ENCODE data around the gene GC.

GC gene, protein sequence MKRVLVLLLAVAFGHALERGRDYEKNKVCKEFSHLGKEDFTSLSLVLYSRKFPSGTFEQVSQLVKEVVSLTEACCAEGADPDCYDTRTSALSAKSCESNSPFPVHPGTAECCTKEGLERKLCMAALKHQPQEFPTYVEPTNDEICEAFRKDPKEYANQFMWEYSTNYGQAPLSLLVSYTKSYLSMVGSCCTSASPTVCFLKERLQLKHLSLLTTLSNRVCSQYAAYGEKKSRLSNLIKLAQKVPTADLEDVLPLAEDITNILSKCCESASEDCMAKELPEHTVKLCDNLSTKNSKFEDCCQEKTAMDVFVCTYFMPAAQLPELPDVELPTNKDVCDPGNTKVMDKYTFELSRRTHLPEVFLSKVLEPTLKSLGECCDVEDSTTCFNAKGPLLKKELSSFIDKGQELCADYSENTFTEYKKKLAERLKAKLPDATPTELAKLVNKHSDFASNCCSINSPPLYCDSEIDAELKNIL

DNA sequence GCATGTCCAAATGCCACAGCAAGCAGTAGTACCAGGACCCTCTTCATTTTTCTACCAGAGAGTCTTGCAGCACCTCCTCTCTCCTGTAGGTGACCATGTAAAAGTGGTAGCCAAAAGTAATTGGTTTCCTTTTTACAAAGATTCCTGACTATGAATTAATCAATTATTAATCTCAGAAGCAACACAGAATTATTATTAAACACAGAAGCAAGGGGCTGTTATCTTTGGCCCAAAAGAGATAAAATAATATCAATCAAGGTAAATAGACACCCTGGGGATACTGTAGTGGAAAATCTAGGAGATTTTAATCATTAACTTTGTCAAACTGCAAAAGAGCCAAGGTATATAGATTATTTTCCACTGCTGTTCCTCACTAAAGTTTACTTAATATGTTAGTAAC, at the start of gene GC:
GC (minus strand) TSS at position 108 of the 400 bp plus-strand sequence; CDS start at position 47, 61 bp downstream.
- H3K4me3 ChIP-seq (ENCODE audit: low read depth, low read length) = no peak within 1 kb of the TSS
- DNase-seq (ENCODE audit: low read depth) = no peak
- TF ChIP-seq, protein P1, sequence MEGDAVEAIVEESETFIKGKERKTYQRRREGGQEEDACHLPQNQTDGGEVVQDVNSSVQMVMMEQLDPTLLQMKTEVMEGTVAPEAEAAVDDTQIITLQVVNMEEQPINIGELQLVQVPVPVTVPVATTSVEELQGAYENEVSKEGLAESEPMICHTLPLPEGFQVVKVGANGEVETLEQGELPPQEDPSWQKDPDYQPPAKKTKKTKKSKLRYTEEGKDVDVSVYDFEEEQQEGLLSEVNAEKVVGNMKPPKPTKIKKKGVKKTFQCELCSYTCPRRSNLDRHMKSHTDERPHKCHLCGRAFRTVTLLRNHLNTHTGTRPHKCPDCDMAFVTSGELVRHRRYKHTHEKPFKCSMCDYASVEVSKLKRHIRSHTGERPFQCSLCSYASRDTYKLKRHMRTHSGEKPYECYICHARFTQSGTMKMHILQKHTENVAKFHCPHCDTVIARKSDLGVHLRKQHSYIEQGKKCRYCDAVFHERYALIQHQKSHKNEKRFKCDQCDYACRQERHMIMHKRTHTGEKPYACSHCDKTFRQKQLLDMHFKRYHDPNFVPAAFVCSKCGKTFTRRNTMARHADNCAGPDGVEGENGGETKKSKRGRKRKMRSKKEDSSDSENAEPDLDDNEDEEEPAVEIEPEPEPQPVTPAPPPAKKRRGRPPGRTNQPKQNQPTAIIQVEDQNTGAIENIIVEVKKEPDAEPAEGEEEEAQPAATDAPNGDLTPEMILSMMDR (IDR thresholded peaks at IDR 0.05; ENCODE audit: control insufficient read depth, extremely low read depth, insufficient read depth) = no peak

DNA sequence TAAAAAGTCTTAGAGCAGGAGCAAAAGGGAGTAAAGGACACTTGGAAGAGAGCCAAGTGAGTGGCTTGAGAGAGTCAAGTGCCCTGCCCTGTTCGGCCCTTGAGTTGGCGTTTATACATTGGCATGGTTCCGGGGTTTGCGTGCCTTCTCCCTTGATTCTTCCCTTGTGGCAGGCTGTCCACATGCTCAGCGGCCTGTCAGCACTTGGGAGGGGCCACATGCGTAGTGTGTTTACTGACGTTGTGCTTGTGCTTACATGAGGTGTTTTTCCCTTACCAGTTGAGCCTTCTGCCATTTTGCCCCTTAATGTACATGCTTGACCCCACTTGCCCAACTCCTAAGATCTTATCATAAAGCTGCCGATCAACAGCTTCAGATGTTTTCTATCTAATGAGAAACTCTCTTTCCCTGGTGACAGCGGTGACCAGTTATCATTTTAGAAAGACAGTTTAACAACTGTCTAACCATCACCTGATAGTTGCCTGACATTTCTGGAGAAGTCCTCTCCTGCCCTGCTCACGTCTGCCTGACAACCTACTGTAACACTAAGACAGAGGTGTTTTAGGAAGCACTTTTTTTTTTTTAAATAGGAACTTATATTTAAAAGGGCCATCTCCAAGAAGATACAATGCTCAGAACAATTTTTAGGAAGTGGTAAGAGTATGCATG, 49.5 kb upstream of the GC start:
- TF ChIP-seq, protein P1 (IDR thresholded peaks at IDR 0.05; ENCODE audit: control insufficient read depth, extremely low read depth, insufficient read depth) = no peak
- no peak overlapping the region for H3K4me3 ChIP-seq (ENCODE audit: low read depth, low read length)
- DNase-seq (ENCODE audit: low read depth) = no peak

DNA sequence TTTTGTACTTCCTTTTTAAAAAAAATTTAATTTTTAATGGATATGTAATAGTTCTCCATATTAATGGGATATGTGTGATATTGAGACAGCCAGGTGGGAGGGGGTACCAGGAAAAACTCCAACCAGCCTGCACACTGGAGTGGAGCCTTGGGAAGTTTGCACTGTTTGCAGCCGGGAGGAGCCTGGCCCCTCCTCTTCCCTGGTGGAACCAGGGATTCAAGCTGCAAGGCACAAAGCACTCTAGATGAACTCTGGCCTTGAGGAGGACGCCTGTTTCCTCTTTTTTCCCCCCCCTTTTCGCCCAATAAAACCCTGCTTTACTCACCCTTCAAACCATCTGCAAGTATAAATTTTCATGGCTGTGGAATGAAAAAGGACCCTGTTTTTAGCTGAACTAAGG, 48.2 kb upstream of the GC start:
- no peak for DNase-seq (ENCODE audit: low read depth)
- TF ChIP-seq, protein P1 (IDR thresholded peaks at IDR 0.05; ENCODE audit: control insufficient read depth, extremely low read depth, insufficient read depth) = no peak
- H3K4me3 ChIP-seq (ENCODE audit: low read depth, low read length) = no peak overlapping the region

DNA sequence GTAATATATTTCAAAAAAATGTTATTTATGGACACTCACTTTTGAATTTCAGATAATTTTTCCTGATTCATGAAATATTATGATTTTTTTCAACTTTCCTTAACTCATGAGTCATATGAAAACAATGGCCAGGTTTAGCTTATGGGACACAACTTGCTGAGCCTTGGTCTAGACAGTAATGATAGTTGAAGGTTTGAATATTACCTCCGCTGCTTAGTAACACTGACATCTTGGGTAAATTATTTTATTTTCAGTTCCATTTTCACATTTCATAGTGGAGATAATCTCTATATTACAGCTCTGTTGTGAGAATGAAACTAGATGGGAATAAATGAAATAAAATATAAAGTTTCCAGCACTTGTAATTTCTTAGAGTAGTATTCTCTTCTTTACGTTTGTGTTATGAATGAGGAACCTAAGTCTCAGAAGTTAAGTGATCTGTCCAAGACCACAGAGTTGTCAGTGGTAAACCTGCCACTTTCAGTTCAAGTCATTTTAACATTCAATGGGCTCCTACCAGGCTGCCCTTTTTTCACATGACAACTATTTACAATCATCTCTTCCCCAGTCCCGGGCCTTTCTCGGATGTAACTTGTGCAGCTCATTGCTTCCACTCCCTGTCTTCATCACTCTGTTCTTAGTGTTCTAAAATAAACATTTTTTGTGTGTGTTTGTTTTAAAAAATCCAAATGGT, 46.8 kb upstream of the GC start:
- TF ChIP-seq, protein P1 (IDR thresholded peaks at IDR 0.05; ENCODE audit: control insufficient read depth, extremely low read depth, insufficient read depth) = no peak
- DNase-seq (ENCODE audit: low read depth) = no peak
- no peak overlapping the region for H3K4me3 ChIP-seq (ENCODE audit: low read depth, low read length)

DNA sequence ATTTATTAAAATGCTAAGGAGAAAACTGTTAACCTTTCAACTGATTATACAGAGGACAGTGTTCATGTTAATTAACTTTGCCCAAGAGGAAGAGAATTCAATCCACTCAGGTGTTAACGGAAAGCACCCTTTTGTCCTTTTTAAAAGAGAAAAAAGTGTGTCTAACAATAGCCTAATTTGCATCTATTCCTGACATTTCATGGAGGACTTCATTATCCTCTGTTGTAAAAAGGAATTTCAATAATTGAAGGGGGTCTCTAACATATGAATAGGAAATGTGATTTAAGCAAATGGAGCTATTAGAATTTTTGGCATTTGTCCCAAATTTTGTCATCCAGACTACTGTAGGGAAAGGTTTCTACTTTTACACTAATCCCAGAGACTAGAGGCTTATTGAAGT, 44.6 kb upstream of the GC start:
- no peak for DNase-seq (ENCODE audit: low read depth)
- TF ChIP-seq, protein P1 (IDR thresholded peaks at IDR 0.05; ENCODE audit: control insufficient read depth, extremely low read depth, insufficient read depth) = no peak
- H3K4me3 ChIP-seq (ENCODE audit: low read depth, low read length) = no peak overlapping the region

DNA sequence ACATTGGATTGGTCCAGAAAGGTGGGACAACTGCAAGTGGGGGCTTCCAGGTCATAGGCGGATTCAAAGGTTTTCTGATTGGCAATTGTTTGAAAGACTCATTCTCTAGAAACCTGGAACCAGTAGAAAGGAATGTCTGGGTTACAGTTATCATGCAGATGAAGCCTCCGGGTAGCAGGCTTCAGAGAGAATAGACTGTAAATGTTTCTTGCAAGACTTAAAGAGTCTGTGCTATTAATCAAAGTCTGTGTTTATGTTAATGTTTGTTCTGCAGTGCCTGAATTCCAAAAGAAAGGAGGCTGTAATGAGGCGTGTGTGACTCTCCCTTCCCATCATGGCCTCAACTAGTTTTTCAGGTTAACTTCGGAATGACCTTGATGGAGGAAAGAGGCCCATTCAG, 43.9 kb upstream of the GC start:
- TF ChIP-seq, protein P1 (IDR thresholded peaks at IDR 0.05; ENCODE audit: control insufficient read depth, extremely low read depth, insufficient read depth) = no peak
- H3K4me3 ChIP-seq (ENCODE audit: low read depth, low read length) = no peak overlapping the region
- DNase-seq (ENCODE audit: low read depth) = no peak

Data from LNCaP clone FGC (cell line).